GM21367 (cell line): Measurements from ENCODE around the gene TECTB.
A peak's percentile ranks its signal among the peaks of the same experiment; 100 is the strongest.

Source experiments
- ATAC-seq: cut with Tn5 transposase; IDR thresholded peaks from one replicate; pipeline ENCODE4 v1.9.1; 2021; ENCODE audit not compliant: unreplicated experiment

Gene TECTB

GRCh38 chr10:112307358-112308124 is 24.3 kb downstream of the TECTB start:
- ATAC-seq = no peak

GRCh38 chr10:112308125-112308502 is 24.9 kb downstream of the TECTB start:
- ATAC-seq = no peak

GRCh38 chr10:112311481-112311880 is 28.3 kb downstream of the TECTB start:
- ATAC-seq = no peak

DNA sequence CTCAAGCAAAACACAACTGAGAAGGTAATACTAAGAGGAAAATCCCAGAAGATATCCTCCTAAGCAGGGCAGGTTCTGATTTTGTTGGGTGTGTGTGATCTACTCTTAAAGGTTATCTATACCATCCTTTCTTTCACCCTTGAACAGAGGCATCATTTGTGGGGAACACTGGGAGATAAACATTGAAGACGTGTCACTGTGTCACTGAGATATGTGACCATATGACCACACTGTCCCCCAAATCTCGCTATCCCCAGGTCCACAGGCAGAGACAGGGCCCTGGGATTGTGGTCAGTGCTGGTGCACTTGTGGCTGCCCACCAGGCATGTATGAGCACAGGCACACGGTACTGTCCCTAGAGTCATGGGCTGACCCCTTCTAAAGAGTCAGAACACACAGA is 30.0 kb downstream of the TECTB start:
- ATAC-seq = no peak

GRCh38 chr10:112313911-112314310 is 30.7 kb downstream of the TECTB start:
- no peak for ATAC-seq

DNA sequence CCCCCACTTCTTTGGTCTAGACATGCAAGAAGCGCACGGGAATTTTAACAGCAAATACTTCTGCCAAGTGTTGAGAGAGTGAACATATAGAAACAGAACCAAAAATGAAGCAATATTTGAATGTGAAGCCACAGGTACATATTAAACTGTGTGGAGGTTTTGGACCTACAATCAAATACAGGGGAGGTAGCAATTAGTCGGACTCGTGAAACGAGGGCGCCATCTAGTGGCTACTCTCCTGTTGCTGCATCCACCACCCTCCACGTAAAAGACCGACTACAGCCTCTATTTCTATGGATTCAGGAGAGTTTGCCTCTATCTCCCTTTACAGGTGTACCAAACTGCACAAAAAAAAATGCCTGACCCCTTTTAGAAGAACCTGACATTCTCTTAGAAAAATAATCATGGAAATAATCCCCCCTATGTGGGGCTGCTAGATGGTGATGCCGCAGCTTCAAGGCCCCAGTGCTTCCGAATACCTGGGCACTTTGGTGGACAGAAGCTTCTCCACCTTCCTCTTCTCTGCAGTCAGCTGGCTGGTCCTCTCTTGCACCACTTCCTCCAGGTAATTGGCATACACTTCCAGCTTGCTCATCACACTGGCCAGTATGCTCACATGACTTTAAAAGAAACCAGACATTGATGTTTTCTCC is 31.7 kb downstream of the TECTB start:
- peak; percentile 76 for ATAC-seq

DNA sequence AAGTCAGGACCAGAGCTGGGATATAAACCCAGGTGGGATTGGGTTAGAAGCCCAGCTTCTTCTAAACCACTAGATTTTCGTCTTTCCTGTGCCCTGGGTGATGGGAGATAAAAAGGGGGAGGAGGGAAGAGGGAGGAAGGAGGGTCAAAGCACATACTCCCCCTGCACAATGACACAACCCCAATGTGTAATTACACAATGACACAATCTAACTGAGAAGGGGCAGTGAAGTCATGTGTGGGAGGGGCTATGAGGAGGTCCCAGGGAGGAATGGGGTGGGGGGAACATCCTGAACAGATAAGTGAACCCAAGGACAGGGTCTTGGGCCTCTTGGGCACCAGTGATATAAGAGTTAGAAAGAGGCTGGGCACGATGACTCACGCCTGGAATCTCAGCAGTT is 44.5 kb downstream of the TECTB start:
- ATAC-seq = no peak

DNA sequence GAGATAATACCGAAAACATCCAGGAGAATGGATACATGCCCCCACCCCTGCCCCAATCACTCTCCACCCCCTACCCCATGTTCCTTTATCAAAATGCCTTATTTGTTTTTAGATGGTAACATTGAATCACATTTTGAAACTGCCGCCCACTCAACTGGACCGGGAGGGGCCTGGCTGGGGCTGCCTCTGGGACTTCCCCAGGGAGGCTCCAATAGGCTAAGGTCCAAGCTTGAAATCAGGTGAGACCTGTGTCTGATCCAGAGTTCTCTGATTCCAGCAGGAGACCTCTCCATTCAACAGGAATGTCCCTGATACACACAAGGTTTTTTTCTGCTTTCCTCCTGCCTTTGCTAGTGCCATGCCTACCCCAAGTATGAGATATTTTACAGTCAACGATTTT is 47.0 kb downstream of the TECTB start:
- no peak for ATAC-seq

DNA sequence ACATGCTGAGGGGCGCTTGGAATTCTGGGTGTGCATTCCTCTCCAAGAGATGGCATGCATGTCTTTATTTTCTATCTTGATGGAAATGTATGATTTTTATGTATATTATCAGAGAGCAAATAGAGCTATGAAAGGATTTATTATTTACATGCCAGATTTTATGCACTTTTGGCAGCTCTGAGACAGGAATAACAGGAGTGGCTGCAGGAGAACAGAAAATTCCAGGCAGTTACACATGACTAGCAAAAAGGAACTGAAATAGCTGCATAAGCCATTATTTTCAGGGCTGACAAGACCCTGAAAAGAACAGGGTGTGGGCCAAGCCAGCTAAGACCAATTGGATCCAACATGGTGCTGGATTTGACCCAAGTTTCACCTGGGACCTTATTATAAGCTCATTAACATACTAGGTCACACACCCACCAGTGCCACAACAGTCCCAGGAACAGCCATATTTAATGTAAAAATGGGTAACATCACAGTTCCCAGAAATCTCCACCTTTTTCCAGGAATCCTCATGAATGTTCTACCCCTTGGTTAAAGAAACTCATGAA is 47.5 kb downstream of the TECTB start:
- ATAC-seq = no peak

GRCh38 chr10:112332022-112332421 is 48.8 kb downstream of the TECTB start:
- ATAC-seq = no peak

- no peak for ATAC-seq
These were observed 49.5 kb downstream of the TECTB start for GRCh38 chr10:112332509-112333228.

DNA sequence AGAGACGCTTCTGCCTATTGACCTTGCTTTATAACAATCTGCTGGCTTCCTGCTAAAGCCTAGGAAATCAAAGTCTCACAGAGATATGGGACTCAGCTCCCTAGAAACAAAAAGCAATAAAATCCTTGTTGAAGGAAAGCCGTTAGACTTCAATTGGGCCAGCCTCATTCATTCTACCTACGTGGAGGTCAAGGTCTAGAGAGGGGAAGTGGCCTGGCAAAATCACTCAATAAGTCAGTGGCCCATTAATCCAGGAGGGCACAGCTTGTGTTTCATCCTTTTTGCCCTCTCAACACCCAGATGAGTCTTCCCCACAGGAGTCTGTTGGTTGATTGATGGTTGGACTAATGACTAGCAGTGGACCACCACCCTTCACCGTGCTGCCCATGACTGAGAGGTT is 50.3 kb downstream of the TECTB start:
- ATAC-seq = no peak

GRCh38 chr10:112335111-112335867 is 52.1 kb downstream of the TECTB start:
- ATAC-seq = no peak

DNA sequence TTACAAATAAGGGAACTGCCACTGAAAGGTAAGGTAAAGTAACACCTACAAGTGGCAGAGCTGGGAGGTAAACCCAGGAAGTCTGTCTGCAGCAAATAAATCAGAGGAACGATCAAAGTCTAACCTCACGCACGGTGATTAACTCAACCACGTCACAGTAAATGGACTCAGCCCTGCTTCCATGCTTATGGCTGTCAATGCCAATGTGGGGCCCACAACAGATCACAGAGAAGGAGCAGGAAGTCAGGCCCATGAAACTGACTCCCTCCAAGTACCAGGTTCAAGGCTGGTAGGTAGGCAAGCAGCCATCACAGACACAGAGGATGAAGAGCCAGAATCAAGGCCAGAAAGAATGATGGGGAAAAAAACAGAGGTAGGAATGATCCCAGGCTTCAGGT is 52.7 kb downstream of the TECTB start:
- ATAC-seq = no peak

GRCh38 chr10:112336556-112337201 is 53.5 kb downstream of the TECTB start:
- no peak for ATAC-seq

DNA sequence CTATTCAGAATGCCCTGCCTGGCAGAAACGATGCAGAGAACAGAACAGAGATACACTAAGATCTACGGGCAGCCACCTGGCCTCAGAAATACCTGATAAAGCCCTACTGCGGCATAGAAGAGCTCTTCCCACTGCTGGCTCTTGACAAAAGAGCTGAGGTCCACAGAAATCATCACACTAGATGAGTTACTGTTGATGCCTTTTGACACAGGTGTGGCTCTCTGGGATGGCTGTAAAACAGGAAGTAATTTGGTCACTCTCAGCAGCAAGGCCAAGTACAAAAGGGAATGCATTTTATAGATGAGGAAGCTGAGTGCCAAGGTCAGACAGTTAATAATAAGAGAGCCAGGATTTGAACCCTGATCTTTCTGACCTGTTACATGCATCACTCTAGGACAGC is 55.8 kb downstream of the TECTB start:
- no peak for ATAC-seq

- no peak for ATAC-seq
These were observed 57.4 kb downstream of the TECTB start for GRCh38 chr10:112340601-112341000.

DNA sequence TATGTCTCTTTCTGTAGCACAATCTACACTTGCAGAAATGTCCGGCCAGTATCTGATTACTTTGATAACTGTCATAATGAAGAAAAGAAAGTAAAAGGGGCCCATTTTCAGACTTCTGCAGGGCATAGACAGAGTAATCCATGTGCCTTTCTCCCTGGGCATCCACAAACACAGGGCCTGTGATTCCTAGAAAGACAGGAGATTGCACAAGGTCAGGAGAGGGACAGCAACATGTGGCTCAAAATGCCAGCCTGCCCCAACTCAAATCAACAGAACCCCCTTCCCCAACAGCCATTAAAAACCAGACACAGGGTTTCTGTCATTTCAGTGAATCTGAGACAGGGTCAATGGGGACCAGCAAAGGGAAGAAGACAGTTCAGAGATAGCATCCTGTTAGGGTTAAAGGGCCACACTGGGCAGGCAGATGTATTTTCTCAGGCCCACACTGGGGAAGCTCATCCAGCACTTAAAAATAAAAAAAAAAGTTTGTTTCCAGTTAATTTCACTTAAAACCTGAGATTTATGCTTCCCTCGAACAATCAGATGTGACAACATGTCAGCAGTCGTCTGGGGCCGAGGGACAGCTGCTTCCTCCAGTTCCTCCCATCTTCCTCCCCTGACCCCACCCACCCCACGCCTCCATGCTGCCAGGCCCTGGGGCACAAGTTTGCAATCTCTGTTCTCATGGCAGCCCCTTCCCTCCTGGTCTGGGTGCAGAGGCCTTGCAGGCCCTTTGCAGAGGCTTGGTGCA is 60.0 kb downstream of the TECTB start:
- no peak for ATAC-seq

- no peak for ATAC-seq
These were observed 61.1 kb downstream of the TECTB start for GRCh38 chr10:112344261-112344660.

DNA sequence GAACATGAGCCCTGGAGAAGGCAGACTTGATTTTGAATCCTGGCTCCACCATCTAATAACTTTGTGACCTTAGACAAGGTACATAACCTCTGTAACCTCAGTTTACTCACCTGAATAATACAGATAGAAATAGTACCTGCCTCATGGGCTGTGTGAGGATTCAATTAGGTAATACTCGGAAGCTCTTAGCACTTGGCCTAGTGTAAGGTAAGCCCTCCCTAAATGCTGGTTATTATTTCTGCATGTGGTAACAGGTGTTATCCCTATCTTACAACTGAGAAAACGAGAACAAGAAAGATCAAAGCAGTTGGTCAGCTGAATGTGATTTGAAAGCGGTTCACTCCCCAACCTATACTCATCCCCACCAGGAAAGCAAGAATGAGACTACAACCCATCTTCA is 62.0 kb downstream of the TECTB start:
- ATAC-seq = no peak
